Measurements from ENCODE around the gene MPHOSPH6.

DNA sequence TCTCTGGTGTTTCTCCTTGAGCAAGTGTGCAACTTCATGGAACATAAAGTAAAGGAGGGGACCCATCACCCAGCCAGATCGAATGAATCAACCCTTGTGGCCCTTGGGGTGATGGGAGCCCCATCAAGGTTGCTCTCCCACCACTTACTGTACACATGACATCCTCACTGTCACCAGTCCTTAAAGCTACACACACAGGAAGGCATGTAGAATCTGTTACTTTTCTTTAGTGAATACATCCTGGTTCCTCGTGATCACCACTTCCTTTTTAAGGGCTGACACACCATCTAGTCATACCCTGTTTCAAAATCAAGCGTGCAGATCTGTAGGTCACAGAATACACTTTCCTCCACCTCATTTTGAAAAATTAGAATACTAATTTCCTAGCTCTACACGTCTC, 22.6 kb upstream of the MPHOSPH6 start:
- TF ChIP-seq, protein P1, sequence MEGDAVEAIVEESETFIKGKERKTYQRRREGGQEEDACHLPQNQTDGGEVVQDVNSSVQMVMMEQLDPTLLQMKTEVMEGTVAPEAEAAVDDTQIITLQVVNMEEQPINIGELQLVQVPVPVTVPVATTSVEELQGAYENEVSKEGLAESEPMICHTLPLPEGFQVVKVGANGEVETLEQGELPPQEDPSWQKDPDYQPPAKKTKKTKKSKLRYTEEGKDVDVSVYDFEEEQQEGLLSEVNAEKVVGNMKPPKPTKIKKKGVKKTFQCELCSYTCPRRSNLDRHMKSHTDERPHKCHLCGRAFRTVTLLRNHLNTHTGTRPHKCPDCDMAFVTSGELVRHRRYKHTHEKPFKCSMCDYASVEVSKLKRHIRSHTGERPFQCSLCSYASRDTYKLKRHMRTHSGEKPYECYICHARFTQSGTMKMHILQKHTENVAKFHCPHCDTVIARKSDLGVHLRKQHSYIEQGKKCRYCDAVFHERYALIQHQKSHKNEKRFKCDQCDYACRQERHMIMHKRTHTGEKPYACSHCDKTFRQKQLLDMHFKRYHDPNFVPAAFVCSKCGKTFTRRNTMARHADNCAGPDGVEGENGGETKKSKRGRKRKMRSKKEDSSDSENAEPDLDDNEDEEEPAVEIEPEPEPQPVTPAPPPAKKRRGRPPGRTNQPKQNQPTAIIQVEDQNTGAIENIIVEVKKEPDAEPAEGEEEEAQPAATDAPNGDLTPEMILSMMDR (IDR thresholded peaks at IDR 0.05; ENCODE audit: low read length) = no peak
- TF ChIP-seq EZH2 (optimal IDR thresholded peaks at IDR 0.05; ENCODE audit: low read depth, low read length) = no peak
- TF ChIP-seq EZH2phosphoT487 (IDR thresholded peaks at IDR 0.05; ENCODE audit: low read length) = no peak

Measured in MM.1S (cell line).